Right lobe of liver (tissue), 6 donors: ENCODE data around the gene PLCB4. TPM values are rescaled to one million over a fixed set of nuclear protein-coding genes. Genes with fewer than 3 reads are reported as not detected.
A peak's percentile ranks its signal among the peaks of the same experiment; 100 is the strongest.

Experiments used
- ATAC-seq, 4 donors: fragments of 200-7000 bp; cut with Tn5 transposase; one replicate each; pipeline ENCODE4 v1.9.1; 2020; ENCODE audit warnings: mild to moderate bottlenecking in 4 of 4, moderate library complexity in 4 of 4
- DNase-seq, 3 donors: peaks; one replicate each; pipeline ENCODE4 v3.0.0-alpha.2; 2020
- H3K27ac ChIP-seq, 3 donors: fragments of 200-600 bp; one replicate each; pipeline ENCODE4 v1.8.0; 2022
- H3K27me3 ChIP-seq, 2 donors: fragments of 200-600 bp; one replicate each; pipeline ENCODE4 v1.8.0; 2022
- H3K36me3 ChIP-seq, 4 donors: fragments of 200-600 bp; sonication (generic) in 1 of 4; one replicate each; pipeline versions ENCODE4 v1.5.1 to v1.8.0; 2017 to 2022; ENCODE audit warnings: control low read depth in 1 of 4
- H3K4me1 ChIP-seq, 4 donors: fragments of 200-600 bp; sonication (generic) in 1 of 4; one replicate each; pipeline versions ENCODE4 v1.5.1 to v1.8.0; 2017 to 2022; ENCODE audit warnings: control low read depth in 1 of 4
- H3K4me3 ChIP-seq, 3 donors: fragments of 200-600 bp; one replicate each; pipeline ENCODE4 v1.8.0; 2022
- H3K9me3 ChIP-seq, 4 donors: fragments of 200-600 bp; sonication (generic) in 1 of 4; one replicate each; pipeline versions ENCODE4 v1.5.1 to v1.8.0; 2017 to 2022; ENCODE audit warnings: control low read depth in 1 of 4
- POLR2A ChIP-seq: fragments of 450-650 bp; IDR thresholded peaks from one replicate; pipeline ENCODE4 v1.6.1; 2017; ENCODE audit warnings: antibody characterized with exemption, mild to moderate bottlenecking
- WGBS: methylation state at CpG from one replicate; pipeline ENCODE4 v1.1.6; 2018; ENCODE audit warnings: low coverage, low lambda C conversion rate; ENCODE audit not compliant: insufficient coverage; ENCODE audit errors: missing lambda C conversion rate; 5-methylcytosine and 5-hydroxymethylcytosine counted together
- intact Hi-C, 2 donors: fragments of 100-400 bp; cut with DNase I; formaldehyde crosslinking; loops; one replicate each; pipeline versions ENCODE4 v1.11.2 to v1.14.1; 2022
- total RNA-seq, 6 experiments: library from RNA; depleted of rRNA in 2 of 6; stranded (reverse); fragments of >200 nt in 2 of 6; fragmentation: NEBNext Ultra II Directional in 3 of 6; extraction: Animal tissue kit (Norgen Biotek cat#: 25700) in 3 of 6; gene quantifications; one replicate each; pipeline versions ENCODE4 v1.1.0 to v1.2.4, GENCODE V29; 2016 to 2023
- TF ChIP-seq, protein P1 (sequence below), 4 donors: fragments of 200-600 bp in 3 of 4; fragments of 450-650 bp in 1 of 4; IDR thresholded peaks; one replicate each; pipeline versions ENCODE4 v1.5.1 to v1.8.0; 2016 to 2022; ENCODE audit warnings: antibody characterized with exemption in 4 of 4, mild to moderate bottlenecking in 2 of 4
- donor health status: DM: no; HTN: yes; CAD: no.
- donor health status: DM: no; HTN: no; CAD: no.
- donor health status: DM: no; HTN: no; CAD: no.
- donor health status: DM: no; HTN: yes; CAD: no.
- donor health status: DM: no; HTN: yes; CAD: no.

The PLCB4 gene
- total RNA-seq, 6 experiments from 2014 or later = 0.04 to 0.20 (median 0.15) TPM

DNA sequence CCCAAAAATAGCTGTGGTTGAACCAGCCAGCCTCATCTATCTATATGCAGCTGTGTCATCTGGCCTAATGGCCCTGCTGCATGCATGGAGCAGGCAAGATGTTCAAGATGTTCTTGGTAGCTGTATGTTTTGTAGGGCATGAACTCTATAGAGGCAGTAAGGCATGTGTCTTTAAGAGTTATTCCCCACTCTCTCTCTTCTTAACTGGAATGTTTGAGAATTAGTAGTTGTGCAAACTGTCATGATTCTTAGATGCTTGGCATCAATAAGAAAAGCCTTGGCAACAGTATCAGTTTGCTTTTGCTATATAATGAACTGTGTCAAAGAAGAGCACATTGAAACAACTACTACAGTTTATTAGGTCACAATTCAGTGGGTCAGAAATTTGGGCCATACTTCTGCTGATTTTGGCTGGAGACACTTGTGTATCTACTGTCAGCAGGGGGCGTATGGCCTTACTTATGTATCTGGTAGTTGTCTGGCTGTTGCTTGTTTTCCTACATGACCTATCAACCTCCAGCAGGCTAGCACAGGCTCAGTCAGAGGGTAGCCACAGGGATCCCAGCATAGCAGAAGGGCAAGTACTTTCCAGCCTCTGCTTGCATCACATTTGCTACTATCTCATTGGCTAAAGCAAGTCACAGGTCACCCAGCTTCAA is 389.4 kb downstream of the PLCB4 start:
- no peak overlapping the region for H3K27ac ChIP-seq
- no peak overlapping the region for H3K4me3 ChIP-seq
- WGBS = 22% methylated on average over 1 of the region's 1 CpG
- no peaks in the 10 kb centered on the region for H3K4me1 ChIP-seq
- intact Hi-C loops = no loop called here
- H3K36me3 ChIP-seq = no peaks in the 10 kb centered on the region
- DNase-seq (no peak), ATAC-seq (peak in 1 of 4 donors; percentile 27)
- TF ChIP-seq, protein P1, sequence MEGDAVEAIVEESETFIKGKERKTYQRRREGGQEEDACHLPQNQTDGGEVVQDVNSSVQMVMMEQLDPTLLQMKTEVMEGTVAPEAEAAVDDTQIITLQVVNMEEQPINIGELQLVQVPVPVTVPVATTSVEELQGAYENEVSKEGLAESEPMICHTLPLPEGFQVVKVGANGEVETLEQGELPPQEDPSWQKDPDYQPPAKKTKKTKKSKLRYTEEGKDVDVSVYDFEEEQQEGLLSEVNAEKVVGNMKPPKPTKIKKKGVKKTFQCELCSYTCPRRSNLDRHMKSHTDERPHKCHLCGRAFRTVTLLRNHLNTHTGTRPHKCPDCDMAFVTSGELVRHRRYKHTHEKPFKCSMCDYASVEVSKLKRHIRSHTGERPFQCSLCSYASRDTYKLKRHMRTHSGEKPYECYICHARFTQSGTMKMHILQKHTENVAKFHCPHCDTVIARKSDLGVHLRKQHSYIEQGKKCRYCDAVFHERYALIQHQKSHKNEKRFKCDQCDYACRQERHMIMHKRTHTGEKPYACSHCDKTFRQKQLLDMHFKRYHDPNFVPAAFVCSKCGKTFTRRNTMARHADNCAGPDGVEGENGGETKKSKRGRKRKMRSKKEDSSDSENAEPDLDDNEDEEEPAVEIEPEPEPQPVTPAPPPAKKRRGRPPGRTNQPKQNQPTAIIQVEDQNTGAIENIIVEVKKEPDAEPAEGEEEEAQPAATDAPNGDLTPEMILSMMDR (IDR thresholded peaks at IDR 0.05) = peak in 2 of 4 donors; percentile 7 to 18
- TF ChIP-seq POLR2A = no peak
- no peaks in the 10 kb centered on the region for H3K9me3 ChIP-seq
- H3K27me3 ChIP-seq = no peaks in the 10 kb centered on the region

DNA sequence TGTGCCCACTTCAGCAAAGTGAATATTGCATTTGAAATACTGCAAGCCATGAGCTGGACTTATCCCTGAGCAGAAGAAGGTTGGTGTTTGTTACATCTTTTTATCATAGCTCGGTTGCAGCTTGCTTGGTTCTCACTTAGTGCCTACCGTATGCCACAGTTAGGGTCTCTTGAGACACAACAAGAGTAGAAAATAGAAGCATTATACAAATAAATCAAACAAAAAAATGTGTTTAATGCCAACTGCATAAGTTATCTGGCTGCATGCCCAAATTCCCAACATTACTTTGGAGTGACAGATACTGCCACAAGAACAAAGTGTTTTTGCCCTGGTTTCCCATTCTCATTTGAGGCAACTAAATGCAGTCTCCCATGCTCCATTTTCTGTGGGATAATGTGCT is 391.6 kb downstream of the PLCB4 start:
- Histone ChIP-seq H3K27me3 (no peaks in the 10 kb centered on the region), H3K4me3 (no peak overlapping the region), H3K27ac (no peak overlapping the region), H3K4me1 (no peaks in the 10 kb centered on the region), H3K36me3 (no peaks in the 10 kb centered on the region), H3K9me3 (no peaks in the 10 kb centered on the region)
- no peak for TF ChIP-seq POLR2A
- TF ChIP-seq, protein P1 (IDR thresholded peaks at IDR 0.05) = no peak
- intact Hi-C loops = no loop called here
- 85% methylated on average over 2 of the region's 2 CpGs for WGBS
- ATAC-seq (no peak), DNase-seq (no peak)

DNA sequence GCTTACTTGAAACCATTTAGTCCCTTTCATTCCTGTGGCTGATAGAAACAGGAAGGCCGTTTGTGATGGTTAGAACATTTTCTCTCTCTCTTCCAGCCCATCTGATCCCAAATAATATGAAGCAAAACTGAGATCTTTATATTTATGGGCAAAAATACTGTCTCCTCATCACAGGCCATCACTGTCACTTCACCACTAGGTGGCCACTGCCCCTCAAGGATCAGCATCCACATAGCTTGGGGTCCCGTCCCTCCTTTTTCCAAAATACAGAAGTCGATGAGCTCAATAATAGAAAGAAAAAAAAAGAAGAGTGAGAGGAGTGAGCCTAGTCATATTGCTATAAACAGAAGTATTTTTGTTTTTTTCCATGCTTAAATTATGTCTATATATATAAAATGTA is 399.1 kb downstream of the PLCB4 start:
- WGBS = 12% methylated on average over 3 of the region's 3 CpGs
- Histone ChIP-seq H3K9me3 (no peaks in the 10 kb centered on the region), H3K36me3 (no peaks in the 10 kb centered on the region), H3K4me3 (no peak overlapping the region), H3K27me3 (no peaks in the 10 kb centered on the region), H3K4me1 (no peaks in the 10 kb centered on the region), H3K27ac (no peak overlapping the region)
- ATAC-seq (no peak), DNase-seq (no peak)
- intact Hi-C loops = no loop called here
- TF ChIP-seq POLR2A = no peak
- TF ChIP-seq, protein P1 (IDR thresholded peaks at IDR 0.05) = peak in 3 of 4 donors; percentile 26 to 39 (median 38)

DNA sequence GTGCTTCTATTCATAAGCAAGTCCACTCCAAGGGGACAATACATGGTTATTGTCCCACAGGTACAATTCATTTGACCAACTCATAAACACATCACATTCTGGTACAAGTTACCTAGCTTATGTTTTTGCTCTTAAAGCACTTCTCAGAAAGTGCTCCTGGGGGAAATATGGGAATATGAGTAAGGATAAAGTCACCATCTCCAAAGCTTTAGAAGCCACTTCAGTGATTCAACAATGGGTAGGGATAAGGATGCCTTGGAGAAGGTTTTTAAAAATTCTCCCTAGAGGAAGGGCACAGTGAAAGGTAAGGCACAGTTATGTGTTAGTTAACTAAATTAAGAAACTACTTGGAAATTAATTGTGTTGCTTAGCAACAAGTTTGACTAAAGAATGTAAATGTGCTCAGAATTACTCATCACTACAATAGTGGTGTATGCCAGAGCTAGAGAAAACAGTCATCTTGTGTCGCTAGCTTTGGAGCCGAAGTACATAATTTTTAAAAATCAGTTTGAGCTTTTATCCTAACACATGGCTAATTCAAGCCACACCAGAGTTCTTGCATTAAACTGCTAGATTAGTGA is 406.0 kb downstream of the PLCB4 start:
- Histone ChIP-seq H3K9me3 (no peaks in the 10 kb centered on the region), H3K4me3 (no peak overlapping the region), H3K27me3 (no peaks in the 10 kb centered on the region), H3K27ac (no peak overlapping the region), H3K4me1 (no peaks in the 10 kb centered on the region), H3K36me3 (no peaks in the 10 kb centered on the region)
- DNase-seq (no peak), ATAC-seq (no peak)
- 89% methylated on average over 2 of the region's 2 CpGs for WGBS
- intact Hi-C loops = no loop called here
- no peak for TF ChIP-seq POLR2A

DNA sequence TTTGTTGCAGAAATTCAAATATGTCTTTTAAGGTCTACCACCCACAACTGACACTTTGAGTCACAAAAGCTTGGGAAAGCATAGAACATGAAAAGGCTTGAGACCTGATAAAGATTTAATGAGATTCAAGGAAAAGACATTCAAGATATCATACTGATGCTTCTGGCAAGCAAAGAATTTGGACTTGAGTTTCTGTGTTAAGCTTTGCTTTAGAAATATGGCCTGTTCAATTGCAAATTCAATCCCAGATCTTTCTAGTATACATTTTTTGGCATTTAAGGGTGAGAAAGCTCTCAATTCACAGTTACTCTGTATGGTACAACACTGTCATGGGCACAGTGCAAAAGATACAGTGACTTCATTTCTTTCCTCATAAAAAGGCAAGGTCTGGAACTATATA is 406.6 kb downstream of the PLCB4 start:
- no peak for ATAC-seq

More for the DNA sequence above, 406.6 kb downstream of the PLCB4 start:
- Histone ChIP-seq H3K27ac (no peak overlapping the region), H3K4me3 (no peak overlapping the region), H3K4me1 (no peaks in the 10 kb centered on the region), H3K9me3 (no peaks in the 10 kb centered on the region), H3K27me3 (no peaks in the 10 kb centered on the region), H3K36me3 (no peaks in the 10 kb centered on the region)
- no peak for DNase-seq
- no peak for TF ChIP-seq POLR2A
- TF ChIP-seq, protein P1 (IDR thresholded peaks at IDR 0.05) = no peak
- intact Hi-C loops = no loop called here
